CD1c-positive myeloid dendritic cell (primary cell): ENCODE measurements around the gene DPM1.

Source experiments
- DNase-seq: peaks from one replicate; pipeline ENCODE4 v3.0.0-alpha.2; 2016; ENCODE audit errors: extremely low spot score

Gene DPM1

GRCh38 chr20:50895111-50895830, 63.1 kb downstream of the DPM1 start:
- DNase-seq: no peak

GRCh38 chr20:50893620-50894019, 64.7 kb downstream of the DPM1 start:
- DNase-seq: no peak

DNA sequence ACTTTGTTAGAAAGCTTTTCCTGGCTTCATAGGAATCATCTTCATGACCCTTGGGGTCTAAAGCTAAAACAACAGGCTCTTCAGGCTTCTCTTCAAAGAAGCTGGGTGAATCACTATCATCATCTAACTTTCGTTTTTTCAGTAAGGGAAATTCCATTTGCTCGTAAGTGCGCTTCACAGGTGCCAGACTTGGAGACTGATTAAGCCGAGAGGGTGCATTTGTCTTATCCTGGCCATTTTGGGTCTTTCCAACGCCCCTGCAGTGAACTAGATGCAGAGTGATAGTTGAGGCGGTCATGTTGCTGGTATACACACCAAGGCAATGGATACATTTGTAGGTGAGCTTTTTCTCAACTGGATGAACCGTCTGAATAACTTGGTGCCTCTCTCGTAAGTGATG, 65.9 kb downstream of the DPM1 start:
- no peak for DNase-seq

GRCh38 chr20:50891138-50891537, 67.2 kb downstream of the DPM1 start:
- DNase-seq: no peak

- DNase-seq: no peak
Observed at GRCh38 chr20:50887576-50887975, 70.8 kb downstream of the DPM1 start.

DNA sequence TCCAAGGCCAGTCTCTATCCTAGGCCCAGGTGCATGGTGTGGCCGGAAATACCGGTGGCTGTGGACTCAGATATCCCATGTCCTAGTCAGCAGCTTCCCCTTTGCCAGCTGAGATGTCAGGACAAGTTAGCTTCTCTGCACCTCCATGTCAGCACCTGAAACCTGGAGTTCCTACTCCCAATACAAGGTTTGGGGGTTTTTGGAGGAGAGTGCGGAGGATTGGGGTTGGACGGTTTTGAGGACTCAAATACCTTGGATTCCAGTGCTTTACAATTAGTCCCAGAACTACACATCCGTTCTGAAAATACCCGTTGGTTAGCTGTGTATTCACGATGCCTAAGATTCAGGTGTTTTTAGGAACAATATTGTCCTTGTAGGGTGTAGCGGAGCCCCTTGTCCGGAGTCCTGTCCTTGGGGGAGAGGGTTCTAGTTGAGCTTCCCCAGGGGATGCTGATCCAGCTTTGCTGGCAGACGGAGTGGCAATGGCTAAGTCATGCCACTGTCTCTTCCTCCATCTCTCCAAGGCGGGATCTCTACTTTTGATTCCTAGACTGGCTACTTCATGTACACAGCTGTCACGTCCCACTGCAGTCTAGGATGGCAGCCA, 72.0 kb downstream of the DPM1 start:
- no peak for DNase-seq

DNA sequence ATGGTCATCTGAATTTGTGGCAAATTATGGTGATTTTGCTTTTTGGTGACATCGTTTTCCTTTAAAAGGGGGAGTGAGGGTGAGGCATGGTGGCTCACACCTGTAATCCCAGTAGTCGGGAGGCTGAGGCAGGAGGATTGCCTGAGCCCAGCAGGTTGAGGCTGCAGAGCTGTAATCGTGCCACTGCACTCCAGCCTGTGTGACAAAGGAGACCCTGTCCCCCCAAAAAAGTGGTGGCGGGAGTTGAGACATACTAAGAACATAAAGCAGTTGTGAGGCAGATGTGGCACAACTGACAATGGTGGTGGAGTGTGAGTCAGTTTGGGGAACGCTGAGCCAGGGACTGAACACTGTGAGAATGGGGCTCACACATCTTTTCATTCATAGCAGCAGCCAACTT, 72.6 kb downstream of the DPM1 start:
- no peak for DNase-seq

- DNase-seq: no peak
Observed at GRCh38 chr20:50885068-50885467, 73.3 kb downstream of the DPM1 start.
